ENCODE measurements around the gene SKOR2. TPM values are rescaled to one million over a fixed set of nuclear protein-coding genes. Genes with fewer than 3 reads are reported as not detected.

Gene SKOR2
- total RNA-seq, 4 donors from 2014 or later = not detected

- H3K36me3 ChIP-seq = no peaks in the 10 kb centered on the region
- no peaks in the 10 kb centered on the region for H3K9me3 ChIP-seq
- 15 to 21% methylated on average over 7 of the region's 7 CpGs for WGBS, 2 donors
- no peak for TF ChIP-seq POLR2A (IDR thresholded peaks at IDR 0.05)
- TF ChIP-seq, protein P1, sequence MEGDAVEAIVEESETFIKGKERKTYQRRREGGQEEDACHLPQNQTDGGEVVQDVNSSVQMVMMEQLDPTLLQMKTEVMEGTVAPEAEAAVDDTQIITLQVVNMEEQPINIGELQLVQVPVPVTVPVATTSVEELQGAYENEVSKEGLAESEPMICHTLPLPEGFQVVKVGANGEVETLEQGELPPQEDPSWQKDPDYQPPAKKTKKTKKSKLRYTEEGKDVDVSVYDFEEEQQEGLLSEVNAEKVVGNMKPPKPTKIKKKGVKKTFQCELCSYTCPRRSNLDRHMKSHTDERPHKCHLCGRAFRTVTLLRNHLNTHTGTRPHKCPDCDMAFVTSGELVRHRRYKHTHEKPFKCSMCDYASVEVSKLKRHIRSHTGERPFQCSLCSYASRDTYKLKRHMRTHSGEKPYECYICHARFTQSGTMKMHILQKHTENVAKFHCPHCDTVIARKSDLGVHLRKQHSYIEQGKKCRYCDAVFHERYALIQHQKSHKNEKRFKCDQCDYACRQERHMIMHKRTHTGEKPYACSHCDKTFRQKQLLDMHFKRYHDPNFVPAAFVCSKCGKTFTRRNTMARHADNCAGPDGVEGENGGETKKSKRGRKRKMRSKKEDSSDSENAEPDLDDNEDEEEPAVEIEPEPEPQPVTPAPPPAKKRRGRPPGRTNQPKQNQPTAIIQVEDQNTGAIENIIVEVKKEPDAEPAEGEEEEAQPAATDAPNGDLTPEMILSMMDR (IDR thresholded peaks at IDR 0.05) = no peak
- no peak for DNase-seq
- H3K4me1 ChIP-seq = no peaks in the 10 kb centered on the region
- H3K27ac ChIP-seq = no peak overlapping the region
- intact Hi-C loops (cut with DNase I) = no loop called here
- H3K27me3 ChIP-seq = peaks cover 0 to 75% (median 0%) of the 10 kb centered on the region in 4 donors
- no peak overlapping the region for H3K4me3 ChIP-seq
These were observed 36.6 kb upstream of the SKOR2 start for GRCh38 chr18:47287911-47288585.

DNA sequence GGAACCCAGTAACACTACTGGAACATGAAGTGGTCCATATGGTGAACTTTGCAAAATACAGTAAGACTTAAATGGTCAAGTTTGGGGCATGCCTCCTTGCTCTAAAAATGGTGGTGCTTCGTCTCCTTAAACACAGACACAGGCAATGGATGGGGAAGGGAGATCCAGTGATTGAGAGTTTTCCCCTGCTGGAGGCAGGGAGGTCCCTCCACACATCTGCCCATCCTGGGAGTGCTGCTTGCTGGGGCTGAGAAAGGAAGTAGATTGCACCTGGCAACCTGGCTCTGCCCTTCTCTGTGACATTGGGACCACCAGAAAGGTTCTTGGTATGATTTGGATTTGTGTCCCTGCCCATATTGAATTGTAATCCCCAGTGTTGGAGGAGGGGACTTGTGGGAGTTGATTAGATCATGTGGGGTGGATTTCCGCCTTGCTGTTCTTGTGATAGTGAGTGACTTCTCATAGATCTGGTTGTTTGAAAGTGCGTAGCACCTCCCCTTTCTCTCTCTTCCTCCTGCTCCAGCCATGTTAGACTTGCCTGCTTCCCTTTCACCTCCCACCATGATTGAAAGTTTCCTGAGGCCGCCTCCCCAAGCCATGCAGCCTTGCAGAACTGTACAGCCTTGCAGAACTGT lies 35.4 kb upstream of the SKOR2 start:
- TF ChIP-seq, protein P1 (IDR thresholded peaks at IDR 0.05) = no peak
- TF ChIP-seq POLR2A (IDR thresholded peaks at IDR 0.05) = no peak
- Histone ChIP-seq H3K4me1 (no peaks in the 10 kb centered on the region), H3K27me3 (peaks cover 0 to 69% (median 0%) of the 10 kb centered on the region in 4 donors), H3K27ac (no peak overlapping the region), H3K9me3 (no peaks in the 10 kb centered on the region), H3K36me3 (no peaks in the 10 kb centered on the region), H3K4me3 (no peak overlapping the region)
- intact Hi-C loops (cut with DNase I) = no loop called here
- DNase-seq = no peak
- 59 to 63% methylated on average over 4 of the region's 4 CpGs for WGBS, 2 donors

DNA sequence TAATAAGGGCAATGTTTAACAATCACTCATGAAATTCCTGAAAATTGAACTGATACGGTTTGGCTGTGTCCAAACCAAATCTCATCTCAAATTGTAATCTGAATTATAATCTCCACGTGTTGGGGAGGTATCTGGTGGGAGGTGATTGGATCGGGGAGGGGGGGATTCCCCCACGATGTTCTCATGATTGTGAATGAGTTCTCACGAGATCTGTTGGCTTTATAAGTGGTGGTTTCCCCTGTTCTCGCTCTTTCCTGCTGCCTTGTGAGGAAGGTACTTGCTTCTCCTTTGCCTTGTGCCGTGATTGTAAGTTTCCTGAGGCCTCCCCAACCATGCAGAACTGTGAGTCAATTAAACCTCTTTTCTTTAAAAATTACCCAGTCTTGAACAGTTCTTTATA lies 34.0 kb upstream of the SKOR2 start:
- 54 to 57% methylated on average over 7 of the region's 7 CpGs for WGBS, 2 donors
- H3K9me3 ChIP-seq = no peaks in the 10 kb centered on the region
- H3K4me3 ChIP-seq = no peak overlapping the region
- H3K4me1 ChIP-seq = no peaks in the 10 kb centered on the region
- H3K36me3 ChIP-seq = no peaks in the 10 kb centered on the region
- TF ChIP-seq, protein P1 (IDR thresholded peaks at IDR 0.05) = no peak
- TF ChIP-seq POLR2A (IDR thresholded peaks at IDR 0.05) = no peak
- H3K27ac ChIP-seq = no peak overlapping the region
- peaks cover 0 to 63% (median 0%) of the 10 kb centered on the region in 4 donors for H3K27me3 ChIP-seq
- intact Hi-C loops (cut with DNase I) = no loop called here
- DNase-seq = no peak

DNA sequence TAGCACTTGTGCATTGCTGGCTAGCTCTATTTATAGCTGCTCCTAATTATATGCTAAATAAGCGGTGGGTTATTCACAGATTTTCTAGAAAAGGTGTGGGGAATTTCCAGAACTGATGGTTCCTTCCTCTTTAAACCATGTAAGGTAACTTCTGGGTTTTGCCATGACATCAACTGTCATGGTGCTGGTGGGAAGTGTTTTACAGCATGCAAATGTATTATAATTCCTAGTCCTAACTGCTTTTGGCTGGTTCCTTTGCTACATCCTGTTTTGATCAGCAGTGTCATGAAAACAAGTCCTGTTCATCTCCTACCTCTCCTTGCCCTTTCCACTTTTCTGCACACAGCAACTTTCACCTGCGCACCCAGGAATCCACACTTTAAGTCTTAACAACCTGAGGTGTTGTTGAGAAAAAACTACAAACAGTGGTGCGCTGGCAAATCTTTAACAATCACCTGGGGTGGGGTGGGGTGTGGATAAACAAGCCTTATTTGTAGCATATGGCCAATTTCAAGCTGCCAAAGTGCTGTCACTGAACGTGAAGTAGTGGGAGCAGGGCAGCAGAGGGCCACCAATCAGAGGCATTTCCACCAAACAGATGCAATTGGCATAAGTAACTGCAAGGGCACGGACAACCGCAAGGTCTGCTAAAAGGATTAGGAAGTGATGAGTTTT lies 33.4 kb upstream of the SKOR2 start:
- Histone ChIP-seq H3K36me3 (no peaks in the 10 kb centered on the region), H3K4me3 (no peak overlapping the region), H3K27ac (no peak overlapping the region), H3K4me1 (no peaks in the 10 kb centered on the region), H3K27me3 (peaks cover 0 to 64% (median 0%) of the 10 kb centered on the region in 4 donors), H3K9me3 (no peaks in the 10 kb centered on the region)
- DNase-seq = no peak
- intact Hi-C loops (cut with DNase I) = no loop called here
- TF ChIP-seq POLR2A (IDR thresholded peaks at IDR 0.05) = no peak
- TF ChIP-seq, protein P1 (IDR thresholded peaks at IDR 0.05) = no peak
- 59 to 60% methylated on average over 6 of the region's 6 CpGs for WGBS, 2 donors

- Histone ChIP-seq H3K4me1 (no peaks in the 10 kb centered on the region), H3K9me3 (no peaks in the 10 kb centered on the region), H3K4me3 (no peak overlapping the region), H3K27me3 (peaks cover 0 to 59% (median 0%) of the 10 kb centered on the region in 4 donors), H3K36me3 (no peaks in the 10 kb centered on the region), H3K27ac (no peak overlapping the region)
- intact Hi-C loops (cut with DNase I) = no loop called here
- no peak for TF ChIP-seq POLR2A (IDR thresholded peaks at IDR 0.05)
- TF ChIP-seq, protein P1 (IDR thresholded peaks at IDR 0.05) = peak in 1 of 6 experiments; percentile 39
- 44 to 50% methylated on average over 5 of the region's 5 CpGs for WGBS, 2 donors
- DNase-seq = no peak
These were observed 32.0 kb upstream of the SKOR2 start for GRCh38 chr18:47283476-47283875.

Data from esophagus squamous epithelium (tissue), 5 donors.